ENCODE data around the gene CELA3A.

DNA sequence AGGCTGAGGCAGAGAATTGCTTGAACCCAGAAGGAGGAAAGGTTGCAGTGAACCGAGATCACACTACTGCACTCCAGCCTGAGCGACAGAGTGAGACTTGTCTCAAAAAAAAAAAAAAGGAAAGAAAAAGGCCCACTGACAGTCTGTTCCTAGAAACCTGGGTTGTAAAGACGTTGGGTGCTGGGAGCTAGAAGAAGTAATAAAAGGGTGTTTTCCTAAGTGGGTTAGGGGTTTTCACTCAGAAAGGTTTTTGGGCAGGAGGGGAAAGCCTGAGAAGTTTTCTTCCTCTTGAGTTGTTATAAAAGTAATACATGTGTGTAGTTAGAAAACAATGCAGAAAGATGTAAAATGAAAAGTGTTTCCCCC lies 25.4 kb downstream of the CELA3A start:
- no peak for TF ChIP-seq FOXM1 (CRISPR knock-in tag; IDR thresholded peaks at IDR 0.05)
- TF ChIP-seq ZNF766 (CRISPR knock-in tag; IDR thresholded peaks at IDR 0.05; ENCODE audit: borderline replicate concordance) = no peak
